ENCODE data around the gene GLP1R. TPM values are rescaled to one million over a fixed set of nuclear protein-coding genes. Genes with fewer than 3 reads are reported as not detected.

The GLP1R gene
- total RNA-seq, 4 donors from 2014 or later: 0.32 to 0.95 (median 0.59) TPM; not detected in 1

- WGBS: 78% methylated on average over 12 of the region's 17 CpGs
- Histone ChIP-seq H3K36me3 (no peaks in the 10 kb centered on the region), H3K4me1 (no peaks in the 10 kb centered on the region), H3K27ac (no peak overlapping the region), H3K9me3 (no peaks in the 10 kb centered on the region), H3K27me3 (peaks cover 1% of the 10 kb centered on the region), H3K4me3 (no peak overlapping the region)
- DNase-seq (ENCODE audit: low spot score in 2 of 2): peak in 1 of 2 donors; percentile 66
- TF ChIP-seq POLR2A (IDR thresholded peaks at IDR 0.05) (no peak), POLR2AphosphoS5 (IDR thresholded peaks at IDR 0.05) (no peak), CTCF (IDR thresholded peaks at IDR 0.05) (no peak), EP300 (IDR thresholded peaks at IDR 0.05) (no peak)
Measured at GRCh38 chr6:39073471-39074355, 25.1 kb downstream of the GLP1R start.

- Histone ChIP-seq H3K4me1 (no peaks in the 10 kb centered on the region), H3K27me3 (no peaks in the 10 kb centered on the region), H3K36me3 (no peaks in the 10 kb centered on the region), H3K4me3 (no peak overlapping the region), H3K27ac (no peak overlapping the region), H3K9me3 (no peaks in the 10 kb centered on the region)
- peak in 1 of 2 donors; percentile 54 for DNase-seq (ENCODE audit: low spot score in 2 of 2)
- 73% methylated on average over 9 of the region's 9 CpGs for WGBS
- TF ChIP-seq POLR2A (IDR thresholded peaks at IDR 0.05) (no peak), EP300 (IDR thresholded peaks at IDR 0.05) (no peak), CTCF (IDR thresholded peaks at IDR 0.05) (no peak), POLR2AphosphoS5 (IDR thresholded peaks at IDR 0.05) (no peak)
Measured at GRCh38 chr6:39074486-39074885, 25.9 kb downstream of the GLP1R start.

- Histone ChIP-seq H3K4me3 (no peak overlapping the region), H3K27me3 (no peaks in the 10 kb centered on the region), H3K4me1 (no peaks in the 10 kb centered on the region), H3K27ac (no peak overlapping the region), H3K36me3 (no peaks in the 10 kb centered on the region), H3K9me3 (no peaks in the 10 kb centered on the region)
- no peak for DNase-seq (ENCODE audit: low spot score in 2 of 2)
- no peak for TF ChIP-seq POLR2AphosphoS5 (IDR thresholded peaks at IDR 0.05)
- no peak for TF ChIP-seq POLR2A (IDR thresholded peaks at IDR 0.05)
- no peak for TF ChIP-seq CTCF (IDR thresholded peaks at IDR 0.05)
- TF ChIP-seq EP300 (IDR thresholded peaks at IDR 0.05): no peak
- 72% methylated on average over 12 of the region's 12 CpGs for WGBS
Measured at GRCh38 chr6:39075010-39075686, 26.6 kb downstream of the GLP1R start.

DNA sequence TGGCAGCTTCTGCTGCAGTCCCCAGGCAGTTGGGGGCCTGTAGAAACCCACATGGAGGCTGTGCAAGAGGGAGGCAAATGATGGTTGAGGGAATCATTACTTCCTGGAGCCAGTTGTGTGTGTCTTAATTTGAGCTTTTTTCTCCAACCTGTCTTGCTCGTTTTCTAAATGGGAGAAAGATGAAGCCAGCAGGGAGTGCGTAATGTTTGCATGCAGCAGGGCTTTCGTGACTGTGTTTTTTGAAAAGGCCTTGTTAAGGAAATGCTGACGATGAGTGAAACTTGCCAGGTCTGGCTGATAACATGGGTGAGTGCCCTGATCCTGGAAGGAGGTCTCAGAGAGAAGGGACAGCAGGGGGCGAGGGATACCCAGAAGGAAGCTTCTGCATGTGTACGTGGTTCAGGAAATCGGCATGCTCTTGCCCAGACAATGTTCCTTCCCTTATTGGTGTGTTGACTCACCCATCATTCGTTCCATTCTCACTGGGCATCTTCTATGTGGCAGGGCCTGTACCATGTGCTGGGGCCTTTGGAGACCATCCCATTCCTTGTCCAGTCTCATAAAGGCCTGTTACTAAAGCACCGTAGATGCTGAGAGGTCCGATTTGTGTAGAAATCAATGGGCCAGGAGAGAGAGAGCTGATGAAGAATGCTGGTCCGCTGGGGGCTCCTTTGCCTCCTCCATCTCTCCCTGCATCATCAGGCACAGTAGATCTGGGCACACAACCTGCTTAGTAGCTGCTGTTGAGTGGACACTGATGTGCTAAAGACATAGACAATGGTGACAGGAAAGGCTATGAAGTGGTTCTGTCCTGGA is 27.4 kb downstream of the GLP1R start:
- H3K4me1 ChIP-seq: no peaks in the 10 kb centered on the region
- no peak for TF ChIP-seq CTCF (IDR thresholded peaks at IDR 0.05)
- no peak for TF ChIP-seq EP300 (IDR thresholded peaks at IDR 0.05)
- no peak overlapping the region for H3K4me3 ChIP-seq
- 78% methylated on average over 10 of the region's 11 CpGs for WGBS
- DNase-seq (ENCODE audit: low spot score in 2 of 2): peak; percentile 43 to 44
- H3K27ac ChIP-seq: no peak overlapping the region
- no peaks in the 10 kb centered on the region for H3K9me3 ChIP-seq
- H3K36me3 ChIP-seq: no peaks in the 10 kb centered on the region
- H3K27me3 ChIP-seq: no peaks in the 10 kb centered on the region

Measured in suprapubic skin (tissue), 4 donors.